ENCODE measurements around the gene PTPRN2.

The PTPRN2 gene

GRCh38 chr7:158006841-158007696 is 580.6 kb downstream of the PTPRN2 start:
- Mint-ChIP-seq H3K9me3 (no peaks in the 10 kb centered on the region), H3K27me3 (no peaks in the 10 kb centered on the region), H3K36me3 (ENCODE audit: insufficient read depth) (peaks cover 3% of the 10 kb centered on the region), H3K27ac (ENCODE audit: low read depth) (no peak overlapping the region), H3K4me1 (no peaks in the 10 kb centered on the region), H3K4me3 (no peak overlapping the region)
- no peak for DNase-seq (ENCODE audit: low spot score in 2 of 2)
- ATAC-seq (replicated peaks; ENCODE audit: extremely low read depth, poor library complexity, severe bottlenecking): no peak

GRCh38 chr7:158005531-158005930 is 582.1 kb downstream of the PTPRN2 start:
- Mint-ChIP-seq H3K4me1 (no peaks in the 10 kb centered on the region), H3K36me3 (ENCODE audit: insufficient read depth) (peaks cover 3% of the 10 kb centered on the region), H3K4me3 (no peak overlapping the region), H3K9me3 (no peaks in the 10 kb centered on the region), H3K27me3 (no peaks in the 10 kb centered on the region), H3K27ac (ENCODE audit: low read depth) (no peak overlapping the region)
- ATAC-seq (replicated peaks; ENCODE audit: extremely low read depth, poor library complexity, severe bottlenecking) (no peak), DNase-seq (ENCODE audit: low spot score in 2 of 2) (no peak)

GRCh38 chr7:158004123-158004490 is 583.5 kb downstream of the PTPRN2 start:
- no peak overlapping the region for H3K4me3 Mint-ChIP-seq
- DNase-seq (ENCODE audit: low spot score in 2 of 2) (no peak), ATAC-seq (replicated peaks; ENCODE audit: extremely low read depth, poor library complexity, severe bottlenecking) (no peak)
- no peaks in the 10 kb centered on the region for H3K4me1 Mint-ChIP-seq
- no peaks in the 10 kb centered on the region for H3K27me3 Mint-ChIP-seq
- H3K9me3 Mint-ChIP-seq: no peaks in the 10 kb centered on the region
- peaks cover 3% of the 10 kb centered on the region for H3K36me3 Mint-ChIP-seq (ENCODE audit: insufficient read depth)
- H3K27ac Mint-ChIP-seq (ENCODE audit: low read depth): no peak overlapping the region

GRCh38 chr7:158003441-158004122 is 584.0 kb downstream of the PTPRN2 start:
- ATAC-seq (replicated peaks; ENCODE audit: extremely low read depth, poor library complexity, severe bottlenecking): no peak
- H3K9me3 Mint-ChIP-seq: no peaks in the 10 kb centered on the region
- H3K27me3 Mint-ChIP-seq: no peaks in the 10 kb centered on the region
- peaks cover 3% of the 10 kb centered on the region for H3K36me3 Mint-ChIP-seq (ENCODE audit: insufficient read depth)
- no peak overlapping the region for H3K27ac Mint-ChIP-seq (ENCODE audit: low read depth)
- no peak overlapping the region for H3K4me3 Mint-ChIP-seq
- H3K4me1 Mint-ChIP-seq: no peaks in the 10 kb centered on the region
- DNase-seq (ENCODE audit: low spot score in 2 of 2): no peak

- Mint-ChIP-seq H3K4me1 (no peaks in the 10 kb centered on the region), H3K27ac (ENCODE audit: low read depth) (no peak overlapping the region), H3K27me3 (no peaks in the 10 kb centered on the region), H3K36me3 (ENCODE audit: insufficient read depth) (peaks cover 3% of the 10 kb centered on the region), H3K4me3 (no peak overlapping the region), H3K9me3 (no peaks in the 10 kb centered on the region)
- no peak for DNase-seq (ENCODE audit: low spot score in 2 of 2)
- ATAC-seq (replicated peaks; ENCODE audit: extremely low read depth, poor library complexity, severe bottlenecking): no peak
These were observed 585.0 kb downstream of the PTPRN2 start for GRCh38 chr7:158002486-158003080.

GRCh38 chr7:158001621-158002320 is 585.9 kb downstream of the PTPRN2 start:
- no peak for DNase-seq (ENCODE audit: low spot score in 2 of 2)
- no peak overlapping the region for H3K27ac Mint-ChIP-seq (ENCODE audit: low read depth)

GRCh38 chr7:158001003-158001402 is 586.6 kb downstream of the PTPRN2 start:
- DNase-seq (ENCODE audit: low spot score in 2 of 2) (no peak), ATAC-seq (replicated peaks; ENCODE audit: extremely low read depth, poor library complexity, severe bottlenecking) (no peak)
- Mint-ChIP-seq H3K27ac (ENCODE audit: low read depth) (no peak overlapping the region), H3K27me3 (no peaks in the 10 kb centered on the region), H3K4me3 (no peak overlapping the region), H3K36me3 (ENCODE audit: insufficient read depth) (peaks cover 3% of the 10 kb centered on the region), H3K9me3 (no peaks in the 10 kb centered on the region), H3K4me1 (no peaks in the 10 kb centered on the region)

More at GRCh38 chr7:158001621-158002320, 585.9 kb downstream of the PTPRN2 start:
- Mint-ChIP-seq H3K27me3 (no peaks in the 10 kb centered on the region), H3K4me3 (no peak overlapping the region), H3K4me1 (no peaks in the 10 kb centered on the region), H3K9me3 (no peaks in the 10 kb centered on the region), H3K36me3 (ENCODE audit: insufficient read depth) (peaks cover 3% of the 10 kb centered on the region)
- ATAC-seq (replicated peaks; ENCODE audit: extremely low read depth, poor library complexity, severe bottlenecking): no peak

- ATAC-seq (replicated peaks; ENCODE audit: extremely low read depth, poor library complexity, severe bottlenecking) (no peak), DNase-seq (ENCODE audit: low spot score in 2 of 2) (no peak)
- Mint-ChIP-seq H3K9me3 (no peaks in the 10 kb centered on the region), H3K36me3 (ENCODE audit: insufficient read depth) (peaks cover 3% of the 10 kb centered on the region), H3K27me3 (no peaks in the 10 kb centered on the region), H3K4me3 (no peak overlapping the region), H3K4me1 (no peaks in the 10 kb centered on the region), H3K27ac (ENCODE audit: low read depth) (no peak overlapping the region)
These were observed 587.5 kb downstream of the PTPRN2 start for GRCh38 chr7:158000160-158000559.

- no peaks in the 10 kb centered on the region for H3K9me3 Mint-ChIP-seq
- no peaks in the 10 kb centered on the region for H3K27me3 Mint-ChIP-seq
- no peak overlapping the region for H3K4me3 Mint-ChIP-seq
- ATAC-seq (replicated peaks; ENCODE audit: extremely low read depth, poor library complexity, severe bottlenecking) (no peak), DNase-seq (ENCODE audit: low spot score in 2 of 2) (no peak)
- H3K36me3 Mint-ChIP-seq (ENCODE audit: insufficient read depth): peaks cover 3% of the 10 kb centered on the region
- no peak overlapping the region for H3K27ac Mint-ChIP-seq (ENCODE audit: low read depth)
- no peaks in the 10 kb centered on the region for H3K4me1 Mint-ChIP-seq
These were observed 588.6 kb downstream of the PTPRN2 start for GRCh38 chr7:157998884-157999552.

GRCh38 chr7:157997471-157997870 is 590.2 kb downstream of the PTPRN2 start:
- Mint-ChIP-seq H3K27me3 (peaks cover 5% of the 10 kb centered on the region), H3K9me3 (no peaks in the 10 kb centered on the region), H3K36me3 (ENCODE audit: insufficient read depth) (peaks cover under 1% of the 10 kb centered on the region), H3K4me3 (no peak overlapping the region), H3K4me1 (no peaks in the 10 kb centered on the region), H3K27ac (ENCODE audit: low read depth) (no peak overlapping the region)
- ATAC-seq (replicated peaks; ENCODE audit: extremely low read depth, poor library complexity, severe bottlenecking): no peak
- DNase-seq (ENCODE audit: low spot score in 2 of 2): no peak

GRCh38 chr7:157997080-157997440 is 590.6 kb downstream of the PTPRN2 start:
- H3K27ac Mint-ChIP-seq (ENCODE audit: low read depth): no peak overlapping the region
- H3K27me3 Mint-ChIP-seq: peaks cover 7% of the 10 kb centered on the region

More at GRCh38 chr7:157997080-157997440, 590.6 kb downstream of the PTPRN2 start:
- H3K4me3 Mint-ChIP-seq: no peak overlapping the region
- ATAC-seq (replicated peaks; ENCODE audit: extremely low read depth, poor library complexity, severe bottlenecking) (no peak), DNase-seq (ENCODE audit: low spot score in 2 of 2) (no peak)
- H3K9me3 Mint-ChIP-seq: no peaks in the 10 kb centered on the region
- no peaks in the 10 kb centered on the region for H3K4me1 Mint-ChIP-seq
- H3K36me3 Mint-ChIP-seq (ENCODE audit: insufficient read depth): no peaks in the 10 kb centered on the region

Data from central memory CD8-positive, alpha-beta T cell (primary cell).